Myometrial cell (primary cell): ENCODE results near the gene OR10W1. TPM values are rescaled to one million over a fixed set of nuclear protein-coding genes. Genes with fewer than 3 reads are reported as not detected.

ENCODE experiments used
- total RNA-seq: library from RNA; depleted of rRNA; stranded (reverse); fragments of >200 nt; gene quantifications from 2 replicates; pipeline ENCODE4 v1.2.3, GENCODE V29; 2015

OR10W1 gene
- not detected in 2 replicates for total RNA-seq

GRCh38 chr11:58268142-58268541, at the start of gene OR10W1:
TSS of gene OR10W1 (minus strand) at chr11:58268260. CDS start at chr11:58267858, 402 bp downstream.

Other genes with a start within 250 kb of the OR10W1 start
- gene OR9Q1, start 244.4 kb downstream of the OR10W1 start, total RNA-seq, result not detected in 2 replicates
- gene OR6Q1, start 237.3 kb downstream of the OR10W1 start, total RNA-seq, result not detected in 2 replicates
- gene OR9I1, start 142.7 kb downstream of the OR10W1 start, total RNA-seq, result not detected in 2 replicates
- not detected in 2 replicates for gene OR9Q2, start 79.2 kb downstream of the OR10W1 start, total RNA-seq
- not detected in 2 replicates for gene OR1S2, start 64.1 kb downstream of the OR10W1 start, total RNA-seq
- not detected in 2 replicates for gene OR1S1, start 55.5 kb downstream of the OR10W1 start, total RNA-seq
- not detected in 2 replicates for gene OR10Q1, start 39.3 kb downstream of the OR10W1 start, total RNA-seq
- gene OR5B17, start 90.8 kb upstream of the OR10W1 start, total RNA-seq, result not detected in 2 replicates
- gene OR5B3, start 138.6 kb upstream of the OR10W1 start, total RNA-seq, result not detected in 2 replicates
- gene OR5B2, start 159.9 kb upstream of the OR10W1 start, total RNA-seq, result not detected in 2 replicates
- not detected in 2 replicates for gene OR5B12, start 174.0 kb upstream of the OR10W1 start, total RNA-seq
- not detected in 2 replicates for gene OR5B21, start 239.8 kb upstream of the OR10W1 start, total RNA-seq